Ishikawa (cell line): Measurements from ENCODE around the gene BRICD5.

Source experiments
- CEBPB ChIP-seq: IDR thresholded peaks from 2 replicates; pipeline ENCODE4 v1.6.1; 2012
- CREB1 ChIP-seq: IDR thresholded peaks from 2 replicates; pipeline ENCODE4 v1.6.1; 2012; ENCODE audit warnings: low read depth
- EGR1 ChIP-seq: IDR thresholded peaks from 2 replicates; pipeline ENCODE4 v1.6.1; 2012
- EP300 ChIP-seq: IDR thresholded peaks from 2 replicates; pipeline ENCODE4 v1.6.1; 2012; ENCODE audit warnings: borderline replicate concordance
- FOXM1 ChIP-seq: IDR thresholded peaks from 2 replicates; pipeline ENCODE4 v1.6.1; 2012; ENCODE audit warnings: low read depth, borderline replicate concordance
- MAX ChIP-seq: IDR thresholded peaks from 2 replicates; pipeline ENCODE4 v1.6.1; 2012
- NFIC ChIP-seq: IDR thresholded peaks from 2 replicates; pipeline ENCODE4 v1.6.1; 2012
- RAD21 ChIP-seq: IDR thresholded peaks from 2 replicates; pipeline ENCODE4 v1.6.1; 2012; ENCODE audit warnings: low read depth
- TAF1 ChIP-seq: IDR thresholded peaks from 2 replicates; pipeline ENCODE4 v1.6.1; 2012; ENCODE audit warnings: low read depth, mild to moderate bottlenecking
- TCF12 ChIP-seq: IDR thresholded peaks from 2 replicates; pipeline ENCODE4 v1.6.1; 2012; ENCODE audit warnings: low read depth
- TEAD4 ChIP-seq: IDR thresholded peaks from 2 replicates; pipeline ENCODE4 v1.6.1; 2012
- YY1 ChIP-seq: IDR thresholded peaks from 2 replicates; pipeline ENCODE4 v1.6.1; 2012; ENCODE audit warnings: low read depth
- ZBTB7A ChIP-seq: IDR thresholded peaks from 2 replicates; pipeline ENCODE4 v1.6.1; 2012; ENCODE audit warnings: low read depth
- TF ChIP-seq, protein P1 (sequence below): IDR thresholded peaks from 2 replicates; pipeline ENCODE4 v1.6.1; 2012
- TF ChIP-seq, protein P2 (sequence below): IDR thresholded peaks from 2 replicates; pipeline ENCODE4 v1.6.1; 2012; ENCODE audit warnings: low read depth, mild to moderate bottlenecking

The BRICD5 gene

GRCh38 chr16:2229091-2229490 is 18.4 kb upstream of the BRICD5 start:
- TF ChIP-seq, protein P1, sequence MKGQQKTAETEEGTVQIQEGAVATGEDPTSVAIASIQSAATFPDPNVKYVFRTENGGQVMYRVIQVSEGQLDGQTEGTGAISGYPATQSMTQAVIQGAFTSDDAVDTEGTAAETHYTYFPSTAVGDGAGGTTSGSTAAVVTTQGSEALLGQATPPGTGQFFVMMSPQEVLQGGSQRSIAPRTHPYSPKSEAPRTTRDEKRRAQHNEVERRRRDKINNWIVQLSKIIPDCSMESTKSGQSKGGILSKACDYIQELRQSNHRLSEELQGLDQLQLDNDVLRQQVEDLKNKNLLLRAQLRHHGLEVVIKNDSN = no peak
- TF ChIP-seq, protein P2, sequence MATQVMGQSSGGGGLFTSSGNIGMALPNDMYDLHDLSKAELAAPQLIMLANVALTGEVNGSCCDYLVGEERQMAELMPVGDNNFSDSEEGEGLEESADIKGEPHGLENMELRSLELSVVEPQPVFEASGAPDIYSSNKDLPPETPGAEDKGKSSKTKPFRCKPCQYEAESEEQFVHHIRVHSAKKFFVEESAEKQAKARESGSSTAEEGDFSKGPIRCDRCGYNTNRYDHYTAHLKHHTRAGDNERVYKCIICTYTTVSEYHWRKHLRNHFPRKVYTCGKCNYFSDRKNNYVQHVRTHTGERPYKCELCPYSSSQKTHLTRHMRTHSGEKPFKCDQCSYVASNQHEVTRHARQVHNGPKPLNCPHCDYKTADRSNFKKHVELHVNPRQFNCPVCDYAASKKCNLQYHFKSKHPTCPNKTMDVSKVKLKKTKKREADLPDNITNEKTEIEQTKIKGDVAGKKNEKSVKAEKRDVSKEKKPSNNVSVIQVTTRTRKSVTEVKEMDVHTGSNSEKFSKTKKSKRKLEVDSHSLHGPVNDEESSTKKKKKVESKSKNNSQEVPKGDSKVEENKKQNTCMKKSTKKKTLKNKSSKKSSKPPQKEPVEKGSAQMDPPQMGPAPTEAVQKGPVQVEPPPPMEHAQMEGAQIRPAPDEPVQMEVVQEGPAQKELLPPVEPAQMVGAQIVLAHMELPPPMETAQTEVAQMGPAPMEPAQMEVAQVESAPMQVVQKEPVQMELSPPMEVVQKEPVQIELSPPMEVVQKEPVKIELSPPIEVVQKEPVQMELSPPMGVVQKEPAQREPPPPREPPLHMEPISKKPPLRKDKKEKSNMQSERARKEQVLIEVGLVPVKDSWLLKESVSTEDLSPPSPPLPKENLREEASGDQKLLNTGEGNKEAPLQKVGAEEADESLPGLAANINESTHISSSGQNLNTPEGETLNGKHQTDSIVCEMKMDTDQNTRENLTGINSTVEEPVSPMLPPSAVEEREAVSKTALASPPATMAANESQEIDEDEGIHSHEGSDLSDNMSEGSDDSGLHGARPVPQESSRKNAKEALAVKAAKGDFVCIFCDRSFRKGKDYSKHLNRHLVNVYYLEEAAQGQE = no peak
- TF ChIP-seq NFIC (no peak), TAF1 (no peak), ZBTB7A (no peak)

GRCh38 chr16:2228161-2228824 is 17.6 kb upstream of the BRICD5 start:
- no peak for TF ChIP-seq ZBTB7A
- TF ChIP-seq FOXM1 = no peak
- no peak for TF ChIP-seq MAX
- no peak for TF ChIP-seq TAF1
- no peak for TF ChIP-seq EGR1
- TF ChIP-seq, protein P1 = no peak
- TF ChIP-seq RAD21 = no peak
- no peak for TF ChIP-seq NFIC
- no peak for TF ChIP-seq CREB1
- TF ChIP-seq TCF12 = no peak
- TF ChIP-seq TEAD4 = no peak
- no peak for TF ChIP-seq YY1
- TF ChIP-seq CEBPB = no peak
- TF ChIP-seq EP300 = no peak

- no peak for TF ChIP-seq MAX
- TF ChIP-seq ZBTB7A = no peak
- TF ChIP-seq, protein P2 = no peak
- TF ChIP-seq YY1 = no peak
- TF ChIP-seq TAF1 = no peak
- TF ChIP-seq RAD21 = no peak
- no peak for TF ChIP-seq TCF12
- TF ChIP-seq, protein P1 = no peak
- no peak for TF ChIP-seq CEBPB
- TF ChIP-seq EP300 = no peak
- TF ChIP-seq TEAD4 = no peak
- TF ChIP-seq EGR1 = no peak
- TF ChIP-seq CREB1 = no peak
- TF ChIP-seq NFIC = no peak
Observed at GRCh38 chr16:2226918-2227317, 16.3 kb upstream of the BRICD5 start.

DNA sequence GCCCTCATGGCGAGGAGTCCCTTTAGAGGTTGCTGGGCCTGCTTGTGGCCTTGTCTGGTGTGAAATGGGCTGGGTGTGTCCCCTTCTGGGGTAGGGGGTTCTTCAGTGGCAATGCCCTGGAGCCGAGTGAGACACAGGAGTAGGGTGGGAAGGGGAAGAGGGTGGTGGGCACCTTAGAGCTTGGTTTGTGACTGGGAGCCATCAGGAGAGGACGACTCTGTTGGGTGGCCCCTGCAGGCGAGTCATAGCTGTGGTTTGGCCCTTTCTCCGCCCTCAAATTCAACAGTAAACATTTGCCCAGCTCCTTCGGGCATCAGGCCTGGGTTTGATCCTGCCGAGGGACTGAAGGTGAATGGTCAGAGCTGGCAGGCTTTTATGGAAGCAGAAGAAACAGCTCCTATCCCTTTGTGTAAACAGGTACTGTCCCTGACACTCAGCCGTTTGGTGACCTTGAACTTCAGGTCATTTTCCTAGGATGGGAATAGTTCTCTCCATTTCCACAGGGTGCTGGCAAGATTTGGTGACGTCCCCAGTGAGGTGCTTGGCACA is 15.7 kb upstream of the BRICD5 start:
- no peak for TF ChIP-seq RAD21
- no peak for TF ChIP-seq TCF12
- TF ChIP-seq FOXM1 = no peak
- TF ChIP-seq TEAD4 = no peak

GRCh38 chr16:2223942-2224486 is 13.4 kb upstream of the BRICD5 start:
- peak; percentile 34; the same call in 1 of the 2 replicates for TF ChIP-seq RAD21
- TF ChIP-seq CREB1 = no peak
- TF ChIP-seq ZBTB7A = peak; percentile 25; the same call in 1 of the 2 replicates
